IPS-18a (cell line): ENCODE measurements around the gene TBC1D19.

Source experiments
- H3K27ac ChIP-seq: one replicate; pipeline ENCODE4 v1.5.1; 2013; ENCODE audit warnings: low read length
- H3K27me3 ChIP-seq: one replicate; pipeline ENCODE4 v1.6.1; 2013; ENCODE audit warnings: mild to moderate bottlenecking, low read length; ENCODE audit not compliant: control insufficient read depth, insufficient read depth
- H3K36me3 ChIP-seq: one replicate; pipeline ENCODE4 v1.6.1; 2013; ENCODE audit warnings: low read depth, low read length; ENCODE audit not compliant: control insufficient read depth
- H3K4me1 ChIP-seq: one replicate; pipeline ENCODE4 v1.6.1; 2013; ENCODE audit warnings: low read depth, low read length; ENCODE audit not compliant: control insufficient read depth
- H3K4me3 ChIP-seq: one replicate; pipeline ENCODE4 v1.5.1; 2013; ENCODE audit warnings: low read length
- H3K9ac ChIP-seq: one replicate; pipeline ENCODE4 v1.6.1; 2013; ENCODE audit warnings: mild to moderate bottlenecking, low read length, moderate library complexity
- H3K9me3 ChIP-seq: one replicate; pipeline ENCODE4 v1.6.1; 2013; ENCODE audit warnings: low read depth, low read length; ENCODE audit not compliant: control insufficient read depth

TBC1D19 gene

DNA sequence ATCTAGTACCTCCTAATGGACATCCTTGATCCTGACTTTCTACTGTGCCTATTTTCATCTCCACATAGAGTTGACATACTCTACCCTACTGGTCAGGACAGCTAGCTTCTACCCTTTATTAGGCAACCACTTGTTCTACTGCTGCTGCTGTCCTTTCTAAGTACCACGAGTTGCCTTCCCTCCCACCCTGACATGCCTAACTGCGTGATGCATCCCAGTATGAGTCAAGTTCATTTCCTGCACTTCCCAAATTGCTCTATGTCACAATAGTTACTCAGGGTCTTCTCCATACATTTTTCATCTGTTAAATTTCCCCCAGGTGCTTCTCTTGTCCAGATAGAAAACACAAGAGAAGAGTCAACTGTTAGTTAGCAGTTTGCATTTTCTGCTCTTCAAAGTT is 133.4 kb downstream of the TBC1D19 start:
- no peaks in the 10 kb centered on the region for H3K27me3 ChIP-seq
- no peak overlapping the region for H3K4me3 ChIP-seq
- no peaks in the 10 kb centered on the region for H3K4me1 ChIP-seq
- H3K9me3 ChIP-seq = no peaks in the 10 kb centered on the region
- no peak overlapping the region for H3K9ac ChIP-seq
- H3K27ac ChIP-seq = no peak overlapping the region
- H3K36me3 ChIP-seq = no peaks in the 10 kb centered on the region

DNA sequence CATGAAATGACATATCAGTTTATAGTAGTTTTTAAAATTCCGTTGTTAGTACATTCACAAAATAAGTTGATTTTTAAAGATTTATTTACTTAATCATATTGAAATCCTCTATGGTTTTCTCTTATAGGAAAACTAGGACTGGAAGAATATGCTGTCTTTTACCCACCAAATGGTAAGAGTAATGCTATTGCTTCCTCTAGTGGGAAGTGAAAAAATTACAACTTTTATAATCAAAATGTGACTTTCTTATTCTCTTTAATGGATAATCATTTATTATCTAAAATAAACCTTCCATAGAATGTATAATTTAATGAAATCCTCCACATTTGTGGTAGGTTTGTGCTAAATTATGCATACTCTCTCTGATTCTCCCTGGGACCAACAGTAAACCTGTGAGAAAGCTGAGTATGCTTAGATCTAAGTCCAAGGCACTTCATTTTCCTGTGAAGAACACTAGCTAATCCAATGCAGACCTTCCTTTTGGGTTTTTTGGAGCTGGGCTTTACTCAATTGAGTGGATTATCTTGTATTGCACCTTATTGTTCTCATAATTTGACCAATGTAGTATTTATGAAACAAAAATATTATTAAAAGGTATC is 136.2 kb downstream of the TBC1D19 start:
- no peaks in the 10 kb centered on the region for H3K36me3 ChIP-seq
- no peak overlapping the region for H3K4me3 ChIP-seq
- H3K9me3 ChIP-seq = no peaks in the 10 kb centered on the region
- no peak overlapping the region for H3K9ac ChIP-seq
- H3K27me3 ChIP-seq = no peaks in the 10 kb centered on the region
- H3K27ac ChIP-seq = no peak overlapping the region
- no peaks in the 10 kb centered on the region for H3K4me1 ChIP-seq

DNA sequence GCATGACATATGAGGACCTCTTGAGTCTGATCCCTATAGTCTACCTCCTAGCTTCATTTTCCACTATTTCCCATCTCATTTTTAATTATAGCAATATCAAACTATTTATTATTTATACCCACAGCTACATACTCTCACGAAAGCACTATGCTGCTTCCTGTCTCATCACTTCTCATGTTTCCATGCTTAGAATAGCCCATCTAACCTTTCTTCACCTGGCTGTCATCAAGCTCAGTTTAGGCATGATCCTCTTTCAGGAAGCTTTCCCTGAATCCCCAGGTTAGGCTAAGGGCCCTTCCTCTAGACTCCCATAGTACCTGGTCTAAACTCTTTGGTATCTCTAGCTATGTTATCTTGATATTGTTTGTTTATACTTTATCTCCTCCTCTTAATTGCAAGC is 137.8 kb downstream of the TBC1D19 start:
- Histone ChIP-seq H3K36me3 (no peaks in the 10 kb centered on the region), H3K27me3 (no peaks in the 10 kb centered on the region), H3K27ac (no peak overlapping the region), H3K4me1 (no peaks in the 10 kb centered on the region), H3K4me3 (no peak overlapping the region), H3K9ac (no peak overlapping the region), H3K9me3 (no peaks in the 10 kb centered on the region)

DNA sequence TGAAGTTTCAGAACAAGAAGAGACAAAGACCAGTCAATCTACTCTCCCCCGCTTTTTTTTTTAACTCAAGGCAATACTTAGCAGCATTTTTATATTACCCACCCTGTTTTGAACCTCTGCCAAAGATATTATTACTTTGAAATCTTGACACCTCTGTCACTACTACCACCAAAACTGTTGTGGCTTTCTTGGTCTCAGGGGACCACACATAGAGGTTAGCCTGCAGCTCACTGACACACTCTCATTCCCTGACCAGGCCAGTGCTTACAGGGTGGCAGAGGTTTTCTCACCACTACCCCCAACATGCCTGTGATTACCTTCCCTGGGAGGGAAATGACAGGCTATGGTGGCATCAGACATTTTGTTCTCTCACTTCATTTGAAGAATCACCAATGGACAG is 139.3 kb downstream of the TBC1D19 start:
- Histone ChIP-seq H3K27ac (no peak overlapping the region), H3K27me3 (no peaks in the 10 kb centered on the region), H3K36me3 (no peaks in the 10 kb centered on the region), H3K9me3 (no peaks in the 10 kb centered on the region), H3K9ac (no peak overlapping the region), H3K4me1 (no peaks in the 10 kb centered on the region), H3K4me3 (no peak overlapping the region)

DNA sequence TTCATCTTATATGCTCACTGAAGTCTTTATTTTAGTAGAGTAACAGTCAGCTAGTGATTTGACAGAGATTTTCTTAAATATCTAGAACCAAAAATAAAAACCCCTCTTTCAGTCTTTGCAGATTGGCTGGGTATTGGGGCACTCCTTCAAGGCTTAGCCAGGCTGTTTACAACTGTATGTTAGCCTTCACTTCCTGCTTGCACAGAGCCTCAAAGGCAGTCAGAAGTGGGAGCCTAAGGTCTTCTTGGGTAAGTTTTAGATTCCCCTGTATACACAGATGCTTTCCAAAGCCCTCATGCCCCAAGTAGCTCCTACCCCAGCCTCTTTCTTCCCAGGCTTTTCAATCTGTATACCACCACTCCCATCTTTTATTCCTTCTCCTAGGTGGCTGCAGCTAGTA is 140.7 kb downstream of the TBC1D19 start:
- Histone ChIP-seq H3K27ac (no peak overlapping the region), H3K27me3 (no peaks in the 10 kb centered on the region), H3K4me3 (no peak overlapping the region), H3K9ac (no peak overlapping the region), H3K9me3 (no peaks in the 10 kb centered on the region), H3K4me1 (no peaks in the 10 kb centered on the region), H3K36me3 (no peaks in the 10 kb centered on the region)

DNA sequence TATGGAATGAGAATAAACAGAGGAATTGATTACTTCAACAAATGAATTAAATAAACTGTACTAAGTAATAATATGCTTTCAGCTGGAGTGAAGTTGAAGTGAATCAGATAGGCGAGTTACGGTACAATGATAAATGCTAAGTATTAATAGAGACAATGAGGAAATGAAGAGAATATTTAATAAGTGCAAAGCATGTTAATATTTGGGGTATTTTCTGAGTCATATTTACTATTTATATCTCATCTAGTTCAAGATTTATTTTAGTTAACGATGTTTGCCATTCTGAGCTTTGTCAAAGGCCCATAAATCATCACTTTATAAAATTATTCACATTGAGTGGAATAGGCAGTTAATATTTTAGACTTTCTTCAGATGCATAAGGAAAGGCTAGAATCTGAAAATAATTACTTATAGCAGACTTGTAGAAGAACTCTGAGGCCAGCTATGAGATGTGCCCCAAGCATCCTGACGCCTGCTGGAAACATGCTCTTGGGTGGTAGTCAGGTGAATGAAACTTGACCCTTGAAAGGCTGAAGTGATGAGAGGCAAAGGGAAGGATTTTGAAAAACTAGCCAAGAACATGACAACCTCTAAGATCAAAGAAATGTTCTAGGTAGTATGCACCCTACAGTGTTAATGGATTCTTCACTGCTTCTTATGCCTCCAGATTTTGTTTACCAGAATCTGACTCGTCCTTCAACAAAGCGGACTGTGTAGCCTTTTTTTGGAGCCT is 142.9 kb downstream of the TBC1D19 start:
- Histone ChIP-seq H3K4me3 (no peak overlapping the region), H3K9me3 (no peaks in the 10 kb centered on the region), H3K36me3 (no peaks in the 10 kb centered on the region)

DNA sequence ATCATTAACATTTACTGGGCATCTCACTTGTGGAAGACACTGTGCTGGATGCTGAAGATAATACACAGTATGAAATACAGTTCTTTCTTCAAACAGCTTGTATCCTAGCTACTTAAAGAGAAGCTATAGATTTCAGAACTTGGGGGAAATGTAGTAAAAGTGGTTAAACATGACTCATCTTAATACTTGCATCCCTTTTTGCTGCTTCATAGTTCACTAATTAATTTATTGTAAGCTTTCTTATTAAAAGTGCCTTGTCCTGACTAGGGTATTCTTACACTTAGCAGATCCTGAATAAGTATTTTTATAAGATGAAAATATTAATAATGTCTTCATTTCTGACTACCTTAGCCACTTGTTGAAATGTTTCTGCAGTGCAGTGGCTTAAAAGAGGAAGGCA is 144.0 kb downstream of the TBC1D19 start:
- Histone ChIP-seq H3K36me3 (no peaks in the 10 kb centered on the region), H3K27me3 (no peaks in the 10 kb centered on the region), H3K27ac (no peak overlapping the region), H3K4me3 (no peak overlapping the region), H3K4me1 (no peaks in the 10 kb centered on the region), H3K9ac (no peak overlapping the region), H3K9me3 (no peaks in the 10 kb centered on the region)

More for the DNA sequence above, 142.9 kb downstream of the TBC1D19 start:
- no peaks in the 10 kb centered on the region for H3K27me3 ChIP-seq
- no peak overlapping the region for H3K27ac ChIP-seq
- H3K9ac ChIP-seq = no peak overlapping the region
- no peaks in the 10 kb centered on the region for H3K4me1 ChIP-seq

DNA sequence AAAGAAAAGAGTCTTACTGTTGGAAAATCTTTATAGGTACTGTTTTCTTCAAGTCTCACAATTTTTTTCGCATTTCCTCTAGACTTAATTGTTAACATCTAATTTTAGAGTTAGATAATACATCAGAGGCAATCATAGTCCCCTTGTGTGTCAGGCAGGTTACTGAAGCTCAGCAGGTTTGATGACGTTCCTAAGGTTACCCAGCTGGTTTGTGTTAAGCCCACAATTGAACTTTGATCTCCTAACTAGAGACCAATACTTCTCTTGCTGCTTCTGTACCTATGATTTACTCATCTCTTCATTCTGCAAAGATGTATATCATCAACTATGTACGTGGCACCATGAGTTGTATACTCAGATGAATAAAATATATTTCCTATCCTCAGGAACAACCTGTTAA is 145.1 kb downstream of the TBC1D19 start:
- Histone ChIP-seq H3K27me3 (no peaks in the 10 kb centered on the region), H3K9ac (no peak overlapping the region), H3K4me3 (no peak overlapping the region), H3K9me3 (no peaks in the 10 kb centered on the region), H3K4me1 (no peaks in the 10 kb centered on the region), H3K27ac (no peak overlapping the region), H3K36me3 (no peaks in the 10 kb centered on the region)

DNA sequence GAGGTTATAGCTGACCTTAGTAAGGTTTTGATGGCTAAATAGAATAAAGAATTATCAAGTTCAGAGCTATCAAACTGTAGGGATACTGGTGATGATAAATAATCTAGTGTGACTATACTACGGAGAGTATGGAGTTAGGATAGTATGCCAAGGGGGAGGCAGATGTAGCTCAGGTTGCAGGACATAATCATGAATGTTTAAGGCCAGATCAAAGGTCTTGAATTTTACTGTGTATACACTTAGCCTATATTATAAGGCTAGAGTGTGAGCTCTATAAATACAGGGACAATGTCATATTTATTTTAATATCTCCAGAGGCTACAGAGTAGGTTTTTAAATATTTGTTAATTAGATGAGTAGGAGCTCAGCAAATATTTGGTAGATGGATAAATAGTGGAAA is 145.7 kb downstream of the TBC1D19 start:
- no peak overlapping the region for H3K27ac ChIP-seq

DNA sequence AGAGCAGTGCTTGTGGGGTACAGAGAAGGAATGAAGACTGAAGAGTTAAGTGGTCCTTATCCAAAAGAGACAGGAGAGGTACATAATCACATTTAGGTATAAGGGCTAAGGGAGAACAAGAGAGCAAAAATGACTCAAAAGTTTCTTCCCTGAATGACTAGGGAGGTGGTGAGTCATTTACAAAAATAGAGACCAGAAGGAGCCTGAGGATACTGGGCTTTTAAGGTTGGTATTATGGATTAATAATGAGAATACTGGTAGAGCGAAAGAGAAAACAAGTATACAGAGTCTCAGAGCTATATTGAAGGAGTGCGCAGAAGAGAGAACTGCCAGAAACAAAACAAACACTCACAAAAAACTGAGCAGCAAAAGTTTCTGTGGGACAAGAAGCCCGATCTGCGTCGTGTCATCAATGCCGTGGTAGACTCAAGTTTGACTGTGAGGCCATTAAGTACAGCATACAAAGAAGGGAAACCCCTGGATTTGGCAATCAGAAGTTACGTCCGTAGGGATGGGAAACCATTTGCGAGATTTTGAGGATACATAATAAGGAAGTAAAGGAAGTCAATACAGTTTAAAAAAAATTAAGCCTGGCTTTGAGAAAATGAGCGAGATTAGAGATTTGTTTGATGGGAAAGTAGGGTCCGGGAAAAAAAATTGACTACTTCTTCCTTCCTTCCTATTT is 147.6 kb downstream of the TBC1D19 start:
- Histone ChIP-seq H3K4me1 (no peaks in the 10 kb centered on the region), H3K27me3 (no peaks in the 10 kb centered on the region), H3K9ac (no peak overlapping the region), H3K27ac (no peak overlapping the region), H3K9me3 (no peaks in the 10 kb centered on the region), H3K4me3 (no peak overlapping the region), H3K36me3 (no peaks in the 10 kb centered on the region)

More for the DNA sequence above, 145.7 kb downstream of the TBC1D19 start:
- H3K27me3 ChIP-seq = no peaks in the 10 kb centered on the region
- no peaks in the 10 kb centered on the region for H3K36me3 ChIP-seq
- H3K4me3 ChIP-seq = no peak overlapping the region
- H3K9ac ChIP-seq = no peak overlapping the region
- H3K9me3 ChIP-seq = no peaks in the 10 kb centered on the region
- H3K4me1 ChIP-seq = no peaks in the 10 kb centered on the region

DNA sequence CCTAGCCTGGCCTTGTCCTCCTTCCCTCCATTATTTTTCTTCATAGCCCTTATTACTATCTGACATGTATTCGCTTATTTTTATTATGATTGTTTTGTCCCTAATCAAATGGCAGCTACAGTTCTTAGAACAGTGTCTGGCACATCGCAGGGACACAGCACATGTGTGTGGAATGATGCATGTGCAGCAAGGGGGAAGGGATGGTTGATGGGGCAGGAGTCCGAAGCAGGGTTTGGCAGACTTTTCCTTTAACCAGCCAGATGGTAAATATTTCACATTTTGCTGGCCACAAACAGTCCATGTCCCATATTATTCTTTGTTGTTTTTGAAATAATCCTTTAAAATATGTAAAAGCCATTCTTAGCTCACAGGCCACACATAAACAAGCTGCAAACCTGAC is 148.5 kb downstream of the TBC1D19 start:
- Histone ChIP-seq H3K27me3 (no peaks in the 10 kb centered on the region), H3K9me3 (no peaks in the 10 kb centered on the region), H3K27ac (no peak overlapping the region), H3K9ac (no peak overlapping the region), H3K4me3 (no peak overlapping the region), H3K4me1 (no peaks in the 10 kb centered on the region), H3K36me3 (no peaks in the 10 kb centered on the region)

DNA sequence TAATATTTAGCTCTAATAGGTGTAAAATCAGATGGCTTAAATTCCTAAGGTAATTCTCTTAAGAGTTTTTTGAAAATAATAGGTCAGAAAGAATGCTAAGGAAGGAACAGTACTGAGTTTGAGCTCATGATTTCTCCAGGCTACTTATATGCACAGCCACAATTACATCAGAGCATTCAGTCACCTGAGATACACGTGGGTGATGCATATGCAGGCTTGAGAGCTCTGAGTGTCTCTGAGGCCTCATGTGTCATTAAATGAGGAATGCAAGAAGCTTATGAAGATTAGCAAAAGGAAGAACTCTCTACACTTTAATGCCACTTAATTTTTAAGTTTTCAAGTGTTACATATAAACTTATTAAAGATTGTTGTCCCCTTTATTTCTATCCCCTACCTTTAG is 152.7 kb downstream of the TBC1D19 start:
- H3K4me1 ChIP-seq = no peaks in the 10 kb centered on the region
- H3K4me3 ChIP-seq = no peak overlapping the region
- no peaks in the 10 kb centered on the region for H3K36me3 ChIP-seq
- H3K27ac ChIP-seq = no peak overlapping the region
- H3K9me3 ChIP-seq = no peaks in the 10 kb centered on the region
- H3K27me3 ChIP-seq = no peaks in the 10 kb centered on the region
- H3K9ac ChIP-seq = no peak overlapping the region
